ENCODE results near the gene ENC1.
A peak's percentile ranks its signal among the peaks of the same experiment; 100 is the strongest.

ENC1 gene

GRCh38 chr5:74633695-74634094 is 6.8 kb downstream of the ENC1 start:
- Histone ChIP-seq H3K4me3 (ENCODE audit: control insufficient read depth in 1 of 7, extremely low read depth in 1 of 7, insufficient read depth in 4 of 7, low read depth in 2 of 7, low read length in 6 of 7) (no peak overlapping the region), H3K9me3 (ENCODE audit: control extremely low read depth in 1 of 5, control insufficient read depth in 4 of 5, insufficient read depth in 2 of 5, low read depth in 1 of 5, low read length in 4 of 5) (no peaks in the 10 kb centered on the region), H3K4me1 (ENCODE audit: control extremely low read depth in 1 of 4, control insufficient read depth in 4 of 4, insufficient read depth in 4 of 4, low read length in 3 of 4) (peaks cover 8 to 24% (median 16%) of the 10 kb centered on the region in 4 experiments), H3K27me3 (replicated peaks in 2 of 5; ENCODE audit: control insufficient read depth in 4 of 5, insufficient read depth in 5 of 5, low read length in 4 of 5) (no peaks in the 10 kb centered on the region), H3K27ac (ENCODE audit: insufficient read depth in 1 of 2, low read depth in 1 of 2, low read length in 2 of 2, poor library complexity in 1 of 2, severe bottlenecking in 2 of 2) (no peak overlapping the region), H3K36me3 (ENCODE audit: control insufficient read depth in 4 of 4, insufficient read depth in 4 of 4, low read length in 3 of 4) (peaks cover 4 to 29% (median 7%) of the 10 kb centered on the region in 4 experiments)
- 90% methylated on average over 8 of the region's 9 CpGs for WGBS (ENCODE audit: insufficient coverage)
- CTCF ChIA-PET, result interaction anchor here (0.7 to 2.5 kb wide), 6 partner anchors 8 to 732 kb away, joined by 3 to 7 read pairs (median 3); no protein-coding TSS in a partner anchor
- POLR2A ChIA-PET, result no interaction called here
- no peak for DNase-seq

DNA sequence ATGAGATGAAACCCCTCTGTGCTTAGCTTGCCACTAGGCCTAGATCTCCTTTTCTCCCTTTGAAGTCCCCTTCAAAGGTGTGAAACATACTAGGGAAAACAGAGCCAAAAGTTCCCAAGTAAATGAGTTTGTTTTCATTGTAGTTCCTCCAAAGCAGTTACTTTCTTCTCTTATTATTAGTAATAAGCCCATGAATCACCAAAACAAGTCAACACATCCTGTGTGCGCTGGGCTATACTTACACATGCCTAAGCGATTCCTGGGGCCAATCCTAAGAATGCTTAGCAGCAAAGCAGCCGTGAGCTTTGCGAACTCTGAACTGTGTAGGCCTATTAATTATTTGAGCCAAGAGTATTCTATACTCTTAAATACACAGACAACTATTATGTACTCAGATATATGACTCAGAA is 7.6 kb downstream of the ENC1 start:
- Histone ChIP-seq H3K27ac (ENCODE audit: insufficient read depth in 1 of 2, low read depth in 1 of 2, low read length in 2 of 2, poor library complexity in 1 of 2, severe bottlenecking in 2 of 2) (no peak overlapping the region), H3K9me3 (ENCODE audit: control extremely low read depth in 1 of 5, control insufficient read depth in 4 of 5, insufficient read depth in 2 of 5, low read depth in 1 of 5, low read length in 4 of 5) (no peaks in the 10 kb centered on the region), H3K36me3 (ENCODE audit: control insufficient read depth in 4 of 4, insufficient read depth in 4 of 4, low read length in 3 of 4) (peaks cover 4 to 29% (median 7%) of the 10 kb centered on the region in 4 experiments), H3K4me1 (ENCODE audit: control extremely low read depth in 1 of 4, control insufficient read depth in 4 of 4, insufficient read depth in 4 of 4, low read length in 3 of 4) (peaks cover 8 to 18% (median 15%) of the 10 kb centered on the region in 4 experiments), H3K27me3 (replicated peaks in 2 of 5; ENCODE audit: control insufficient read depth in 4 of 5, insufficient read depth in 5 of 5, low read length in 4 of 5) (no peaks in the 10 kb centered on the region), H3K4me3 (ENCODE audit: control insufficient read depth in 1 of 7, extremely low read depth in 1 of 7, insufficient read depth in 4 of 7, low read depth in 2 of 7, low read length in 6 of 7) (no peak overlapping the region)
- no peak for DNase-seq
- WGBS (ENCODE audit: insufficient coverage), result 94% methylated on average over 4 of the region's 4 CpGs
- ChIA-PET POLR2A (no interaction called here), CTCF (interaction anchor here (1.1 to 2.5 kb wide), 3 partner anchors 9 to 731 kb away, joined by 3 to 7 read pairs (median 5); no protein-coding TSS in a partner anchor)

GRCh38 chr5:74631081-74631953 is 9.2 kb downstream of the ENC1 start:
- peaks cover 8 to 18% (median 14%) of the 10 kb centered on the region in 4 experiments for H3K4me1 ChIP-seq (ENCODE audit: control extremely low read depth in 1 of 4, control insufficient read depth in 4 of 4, insufficient read depth in 4 of 4, low read length in 3 of 4)
- H3K36me3 ChIP-seq (ENCODE audit: control insufficient read depth in 4 of 4, insufficient read depth in 4 of 4, low read length in 3 of 4), result peaks cover 4 to 29% (median 7%) of the 10 kb centered on the region in 4 experiments
- ChIA-PET CTCF (interaction anchor here (1.5 kb wide), 1 partner anchor 9 kb away, joined by 5 read pairs; the partner anchor contains the start of gene ENC1), POLR2A (no interaction called here)
- H3K9me3 ChIP-seq (ENCODE audit: control extremely low read depth in 1 of 5, control insufficient read depth in 4 of 5, insufficient read depth in 2 of 5, low read depth in 1 of 5, low read length in 4 of 5), result no peaks in the 10 kb centered on the region
- no peak overlapping the region for H3K27ac ChIP-seq (ENCODE audit: insufficient read depth in 1 of 2, low read depth in 1 of 2, low read length in 2 of 2, poor library complexity in 1 of 2, severe bottlenecking in 2 of 2)
- H3K27me3 ChIP-seq (replicated peaks in 2 of 5; ENCODE audit: control insufficient read depth in 4 of 5, insufficient read depth in 5 of 5, low read length in 4 of 5), result no peaks in the 10 kb centered on the region
- H3K4me3 ChIP-seq (ENCODE audit: control insufficient read depth in 1 of 7, extremely low read depth in 1 of 7, insufficient read depth in 4 of 7, low read depth in 2 of 7, low read length in 6 of 7), result peak overlapping the region in 1 of 7 experiments; percentile 19
- DNase-seq, result peak; percentile 70 to 90 (median 85)
- 27% methylated on average over 5 of the region's 11 CpGs for WGBS (ENCODE audit: insufficient coverage)

DNA sequence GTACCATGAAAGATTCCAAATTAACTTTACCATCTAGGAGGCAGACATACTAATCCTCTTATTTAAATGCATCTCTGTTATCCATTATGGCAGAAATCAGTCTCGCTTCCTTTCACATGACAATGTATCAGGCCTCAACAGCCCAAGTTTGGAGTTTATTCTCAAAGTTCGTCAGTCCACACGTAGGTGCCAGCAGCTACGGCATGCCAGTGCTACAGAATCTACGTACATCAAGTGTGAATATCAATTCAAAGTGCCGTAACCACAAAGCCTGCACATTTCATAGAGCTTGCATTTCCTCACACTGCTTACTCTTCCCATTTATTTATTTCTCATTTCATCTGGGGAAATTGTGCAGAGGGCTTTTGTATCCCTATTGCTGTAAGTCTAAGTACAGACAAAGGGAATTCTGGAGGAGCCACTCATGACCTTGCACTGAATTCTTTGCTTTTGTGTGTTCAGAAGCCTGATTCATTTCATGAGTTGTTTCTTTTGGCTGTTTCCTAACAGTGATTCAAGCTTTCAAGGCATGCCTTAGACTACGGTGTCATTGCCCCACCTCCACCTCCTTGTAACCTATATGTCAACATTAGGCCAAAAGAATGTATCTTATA is 10.0 kb downstream of the ENC1 start:
- peaks cover 8 to 18% (median 14%) of the 10 kb centered on the region in 4 experiments for H3K4me1 ChIP-seq (ENCODE audit: control extremely low read depth in 1 of 4, control insufficient read depth in 4 of 4, insufficient read depth in 4 of 4, low read length in 3 of 4)

DNA sequence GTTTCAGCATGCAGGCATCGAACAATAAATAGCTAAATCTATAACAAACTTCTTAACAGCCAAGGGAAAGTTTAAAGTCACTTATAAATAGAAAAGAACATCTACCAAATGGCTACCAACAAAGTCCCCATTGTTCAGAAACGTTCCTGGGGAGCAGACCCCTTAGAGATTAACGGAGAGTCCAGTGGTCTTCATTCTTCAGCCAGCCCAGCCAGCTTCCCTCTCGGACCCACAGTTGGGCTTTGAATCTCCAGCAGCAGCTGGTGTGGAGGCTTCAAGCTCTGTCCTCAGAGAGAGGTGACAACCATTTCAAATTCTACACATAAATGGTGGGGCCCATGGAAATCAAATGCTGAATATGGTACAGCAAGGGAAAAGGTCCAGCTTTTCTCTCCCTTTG is 11.2 kb downstream of the ENC1 start:
- H3K36me3 ChIP-seq (ENCODE audit: control insufficient read depth in 4 of 4, insufficient read depth in 4 of 4, low read length in 3 of 4), result peaks cover 0 to 16% (median 3%) of the 10 kb centered on the region in 4 experiments
- CTCF ChIA-PET, result no interaction called here
- POLR2A ChIA-PET, result no interaction called here
- peaks cover 8 to 18% (median 14%) of the 10 kb centered on the region in 4 experiments for H3K4me1 ChIP-seq (ENCODE audit: control extremely low read depth in 1 of 4, control insufficient read depth in 4 of 4, insufficient read depth in 4 of 4, low read length in 3 of 4)
- 97% methylated on average over 3 of the region's 4 CpGs for WGBS (ENCODE audit: insufficient coverage)
- no peaks in the 10 kb centered on the region for H3K9me3 ChIP-seq (ENCODE audit: control extremely low read depth in 1 of 5, control insufficient read depth in 4 of 5, insufficient read depth in 2 of 5, low read depth in 1 of 5, low read length in 4 of 5)
- no peak for DNase-seq
- H3K4me3 ChIP-seq (ENCODE audit: control insufficient read depth in 1 of 7, extremely low read depth in 1 of 7, insufficient read depth in 4 of 7, low read depth in 2 of 7, low read length in 6 of 7), result no peak overlapping the region
- H3K27ac ChIP-seq (ENCODE audit: insufficient read depth in 1 of 2, low read depth in 1 of 2, low read length in 2 of 2, poor library complexity in 1 of 2, severe bottlenecking in 2 of 2), result no peak overlapping the region
- no peaks in the 10 kb centered on the region for H3K27me3 ChIP-seq (replicated peaks in 2 of 5; ENCODE audit: control insufficient read depth in 4 of 5, insufficient read depth in 5 of 5, low read length in 4 of 5)

More for the DNA sequence above, 10.0 kb downstream of the ENC1 start:
- Histone ChIP-seq H3K4me3 (ENCODE audit: control insufficient read depth in 1 of 7, extremely low read depth in 1 of 7, insufficient read depth in 4 of 7, low read depth in 2 of 7, low read length in 6 of 7) (no peak overlapping the region), H3K27ac (ENCODE audit: insufficient read depth in 1 of 2, low read depth in 1 of 2, low read length in 2 of 2, poor library complexity in 1 of 2, severe bottlenecking in 2 of 2) (no peak overlapping the region), H3K27me3 (replicated peaks in 2 of 5; ENCODE audit: control insufficient read depth in 4 of 5, insufficient read depth in 5 of 5, low read length in 4 of 5) (no peaks in the 10 kb centered on the region), H3K36me3 (ENCODE audit: control insufficient read depth in 4 of 4, insufficient read depth in 4 of 4, low read length in 3 of 4) (peaks cover under 1 to 24% (median 6%) of the 10 kb centered on the region in 4 experiments), H3K9me3 (ENCODE audit: control extremely low read depth in 1 of 5, control insufficient read depth in 4 of 5, insufficient read depth in 2 of 5, low read depth in 1 of 5, low read length in 4 of 5) (no peaks in the 10 kb centered on the region)
- ChIA-PET POLR2A (interaction anchor here (0.6 kb wide), 1 partner anchor 14 kb away, joined by 6 read pairs; no protein-coding TSS in a partner anchor), CTCF (interaction anchor here (1.5 kb wide), 1 partner anchor 10 kb away, joined by 5 read pairs; the partner anchor contains the start of gene ENC1)
- DNase-seq, result no peak
- 100% methylated on average over 5 of the region's 7 CpGs for WGBS (ENCODE audit: insufficient coverage)

DNA sequence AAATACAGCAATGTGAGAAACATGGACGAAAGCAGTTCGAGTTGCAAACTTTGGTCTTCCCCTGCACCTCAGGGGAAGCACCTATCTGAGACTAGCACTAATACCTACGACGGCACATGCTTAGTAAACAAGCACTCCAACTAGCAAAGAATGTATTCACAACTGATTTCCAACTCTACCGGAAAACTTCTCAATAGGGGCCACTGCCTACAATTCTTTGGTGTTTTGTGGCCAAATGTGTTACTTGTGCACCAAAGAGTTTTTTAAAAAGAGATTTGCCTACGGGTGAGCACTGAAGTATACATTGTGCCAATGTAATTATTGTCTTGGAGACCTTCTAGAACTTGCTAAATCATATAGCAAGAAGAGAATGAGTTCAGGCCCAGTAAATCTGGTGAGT is 12.2 kb downstream of the ENC1 start:
- no peak overlapping the region for H3K4me3 ChIP-seq (ENCODE audit: control insufficient read depth in 1 of 7, extremely low read depth in 1 of 7, insufficient read depth in 4 of 7, low read depth in 2 of 7, low read length in 6 of 7)
- no peak for DNase-seq
- WGBS (ENCODE audit: insufficient coverage), result 94% methylated on average over 3 of the region's 6 CpGs
- H3K36me3 ChIP-seq (ENCODE audit: control insufficient read depth in 4 of 4, insufficient read depth in 4 of 4, low read length in 3 of 4), result peaks cover 0 to 11% (median 3%) of the 10 kb centered on the region in 4 experiments
- POLR2A ChIA-PET, result no interaction called here
- no peaks in the 10 kb centered on the region for H3K27me3 ChIP-seq (replicated peaks in 2 of 5; ENCODE audit: control insufficient read depth in 4 of 5, insufficient read depth in 5 of 5, low read length in 4 of 5)
- H3K4me1 ChIP-seq (ENCODE audit: control extremely low read depth in 1 of 4, control insufficient read depth in 4 of 4, insufficient read depth in 4 of 4, low read length in 3 of 4), result peaks cover 8 to 18% (median 14%) of the 10 kb centered on the region in 4 experiments
- no peaks in the 10 kb centered on the region for H3K9me3 ChIP-seq (ENCODE audit: control extremely low read depth in 1 of 5, control insufficient read depth in 4 of 5, insufficient read depth in 2 of 5, low read depth in 1 of 5, low read length in 4 of 5)
- no peak overlapping the region for H3K27ac ChIP-seq (ENCODE audit: insufficient read depth in 1 of 2, low read depth in 1 of 2, low read length in 2 of 2, poor library complexity in 1 of 2, severe bottlenecking in 2 of 2)
- CTCF ChIA-PET, result no interaction called here
